IMR-90 (cell line): ENCODE results near the gene GFY. TPM values are rescaled to one million over a fixed set of nuclear protein-coding genes. Genes with fewer than 3 reads are reported as not detected.

Experiments
- ATAC-seq: fragments of 200-7000 bp; cut with Tn5 transposase; 2 replicates; pipeline ENCODE4 v1.9.1; 2020; ENCODE audit warnings: low read depth, mild to moderate bottlenecking, moderate library complexity
- BruUV-seq: library from RNA; stranded (reverse); fragments of 400-500 nt; replicated peaks from 2 replicates; lab custom pipeline; 2021; lab: Mats Ljungman, UMichigan
- CTCF ChIA-PET: fragments of 300-600 bp; formaldehyde crosslinking; extraction: SDS; loops from one replicate; lab custom pipeline; 2021; ENCODE audit warnings: antibody characterized with exemption; lab: Yijun Ruan, JAX
- POLR2A ChIA-PET: fragments of 300-600 bp; sonication (Branson Sonifier 250); formaldehyde crosslinking; loops from one replicate; lab custom pipeline; 2022; ENCODE audit warnings: antibody characterized with exemption; ENCODE audit not compliant: unreplicated experiment; lab: Charles Lee
- DNase-seq: peaks from one replicate; pipeline ENCODE4 v3.0.0; 2013
- H2AFZ ChIP-seq: replicated peaks from 2 replicates; pipeline ENCODE3; 2013; ENCODE audit warnings: low read length, mild to moderate bottlenecking; ENCODE audit not compliant: poor library complexity
- H2AK5ac ChIP-seq: 2 replicates; pipeline ENCODE4 v1.6.1; 2013; ENCODE audit warnings: low read depth, low read length, inconsistent platforms
- H2AK9ac ChIP-seq: replicated peaks from 2 replicates; pipeline ENCODE3; 2013; ENCODE audit warnings: mild to moderate bottlenecking, low read depth, low read length, moderate library complexity; ENCODE audit not compliant: poor library complexity
- H2BK120ac ChIP-seq: 2 replicates; pipeline ENCODE4 v1.6.1; 2013; ENCODE audit warnings: low read depth, low read length, inconsistent platforms
- H2BK15ac ChIP-seq: 3 replicates; pipeline ENCODE4 v1.6.1; 2013; ENCODE audit warnings: low read depth, low read length, inconsistent platforms
- H2BK20ac ChIP-seq: 2 replicates; pipeline ENCODE4 v1.6.1; 2013; ENCODE audit warnings: low read depth, mild to moderate bottlenecking, inconsistent platforms, low read length, moderate library complexity
- H2BK5ac ChIP-seq: 2 replicates; pipeline ENCODE4 v1.6.1; 2013; ENCODE audit warnings: mild to moderate bottlenecking, low read depth, low read length, inconsistent platforms; ENCODE audit not compliant: poor library complexity, severe bottlenecking
- H3K14ac ChIP-seq: replicated peaks from 2 replicates; pipeline ENCODE4 v1.6.1; 2013; ENCODE audit warnings: low read depth, low read length, inconsistent platforms
- H3K18ac ChIP-seq: 2 replicates; pipeline ENCODE4 v1.6.1; 2013; ENCODE audit warnings: low read depth, low read length, control low read depth
- H3K23ac ChIP-seq: 2 replicates; pipeline ENCODE4 v1.6.1; 2013; ENCODE audit warnings: low read depth, low read length, inconsistent platforms
- H3K27ac ChIP-seq: 2 replicates; pipeline ENCODE4 v1.5.1; 2013; ENCODE audit warnings: mild to moderate bottlenecking, control low read depth, low read length; ENCODE audit not compliant: insufficient read depth
- H3K27me3 ChIP-seq: 2 replicates; pipeline ENCODE4 v1.6.1; 2013; ENCODE audit warnings: low read length; ENCODE audit not compliant: control insufficient read depth, insufficient read depth
- H3K36me3 ChIP-seq: 2 replicates; pipeline ENCODE4 v1.6.1; 2013; ENCODE audit warnings: low read length, mixed read lengths; ENCODE audit not compliant: control insufficient read depth, insufficient read depth
- H3K4ac ChIP-seq: 2 replicates; pipeline ENCODE4 v1.6.1; 2013; ENCODE audit warnings: low read depth, low read length, inconsistent platforms
- H3K4me1 ChIP-seq: 2 replicates; pipeline ENCODE4 v1.6.1; 2013; ENCODE audit warnings: low read length, mixed read lengths; ENCODE audit not compliant: control insufficient read depth, insufficient read depth
- H3K4me2 ChIP-seq: 2 replicates; pipeline ENCODE4 v1.6.1; 2013; ENCODE audit warnings: low read depth, mild to moderate bottlenecking, control low read depth, low read length, moderate library complexity
- H3K4me3 ChIP-seq: 2 replicates; pipeline ENCODE4 v1.5.1; 2013; ENCODE audit warnings: low read depth, mild to moderate bottlenecking, control low read depth, low read length, moderate library complexity; ENCODE audit not compliant: insufficient read depth
- H3K56ac ChIP-seq: 2 replicates; pipeline ENCODE4 v1.6.1; 2013; ENCODE audit warnings: low read length, inconsistent platforms; ENCODE audit not compliant: insufficient read depth; ENCODE audit errors: extremely low read depth
- H3K79me1 ChIP-seq, 2 experiments: 2 replicates each; pipeline ENCODE4 v1.6.1; 2013; ENCODE audit warnings: low read length in 2 of 2, inconsistent platforms in 1 of 2, low read depth in 1 of 2
- H3K9ac ChIP-seq: 2 replicates; pipeline ENCODE4 v1.6.1; 2013; ENCODE audit warnings: low read depth, low read length, control low read depth
- H3K9me1 ChIP-seq: 2 replicates; pipeline ENCODE4 v1.6.1; 2013; ENCODE audit warnings: low read length, inconsistent platforms; ENCODE audit not compliant: insufficient read depth
- H3K9me3 ChIP-seq: 2 replicates; pipeline ENCODE4 v1.6.1; 2013; ENCODE audit warnings: low read length; ENCODE audit not compliant: control insufficient read depth, insufficient read depth
- H4K20me1 ChIP-seq: 2 replicates; pipeline ENCODE4 v1.6.1; 2013; ENCODE audit warnings: low read length, inconsistent platforms; ENCODE audit not compliant: insufficient read depth
- H4K5ac ChIP-seq: 2 replicates; pipeline ENCODE4 v1.6.1; 2013; ENCODE audit warnings: mild to moderate bottlenecking, low read depth, low read length, control low read depth
- H4K8ac ChIP-seq, 2 experiments: 2 replicates each; pipeline ENCODE4 v1.6.1; 2013; ENCODE audit warnings: low read depth in 2 of 2, low read length in 2 of 2, control low read depth in 1 of 2, inconsistent platforms in 1 of 2
- H4K91ac ChIP-seq: 2 replicates; pipeline ENCODE4 v1.6.1; 2013; ENCODE audit warnings: low read depth, low read length, inconsistent platforms; ENCODE audit not compliant: insufficient read depth
- BHLHE40 ChIP-seq: fragments of 150-350 bp; IDR thresholded peaks from 2 replicates; pipeline ENCODE4 v1.6.1; 2016; ENCODE audit warnings: mild to moderate bottlenecking, low read depth, low read length
- CEBPB ChIP-seq: IDR thresholded peaks from 2 replicates; pipeline ENCODE4 v1.6.1; 2012; ENCODE audit warnings: low read depth, low read length, improper control_type of control experiment
- CHD1 ChIP-seq: IDR thresholded peaks from 2 replicates; pipeline ENCODE4 v1.6.1; 2012; ENCODE audit warnings: low read depth, low read length, improper control_type of control experiment
- CTCF ChIP-seq: conservative IDR thresholded peaks from 2 replicates; pipeline ENCODE4 v1.5.1; 2012; ENCODE audit warnings: mild to moderate bottlenecking, low read depth, low read length, improper control_type of control experiment
- ELK1 ChIP-seq: fragments of 150-350 bp; IDR thresholded peaks from 2 replicates; pipeline ENCODE4 v1.6.1; 2016; ENCODE audit warnings: low read depth, mild to moderate bottlenecking, low read length, moderate library complexity, borderline replicate concordance
- FOS ChIP-seq: fragments of 150-350 bp; IDR thresholded peaks from 2 replicates; pipeline ENCODE4 v1.6.1; 2016; ENCODE audit warnings: low read depth, low read length
- MAFK ChIP-seq: IDR thresholded peaks from 2 replicates; pipeline ENCODE4 v1.6.1; 2012; ENCODE audit warnings: low read depth, low read length, improper control_type of control experiment
- MAZ ChIP-seq: IDR thresholded peaks from 2 replicates; pipeline ENCODE4 v1.6.1; 2012; ENCODE audit warnings: low read depth, mild to moderate bottlenecking, low read length, improper control_type of control experiment, moderate library complexity, borderline replicate concordance
- MXI1 ChIP-seq: IDR thresholded peaks from 2 replicates; pipeline ENCODE4 v1.6.1; 2012; ENCODE audit warnings: low read depth, mild to moderate bottlenecking, low read length, moderate library complexity, borderline replicate concordance
- NFE2L2 ChIP-seq: fragments of 150-350 bp; IDR thresholded peaks from 2 replicates; pipeline ENCODE4 v1.6.1; 2016; ENCODE audit warnings: low read depth, mild to moderate bottlenecking, low read length
- POLR2A ChIP-seq: IDR thresholded peaks from 2 replicates; pipeline ENCODE4 v1.6.1; 2012; ENCODE audit warnings: mild to moderate bottlenecking, low read depth, low read length
- RAD21 ChIP-seq: IDR thresholded peaks from 2 replicates; pipeline ENCODE4 v1.6.1; 2012; ENCODE audit warnings: low read length, improper control_type of control experiment
- RCOR1 ChIP-seq: IDR thresholded peaks from 2 replicates; pipeline ENCODE4 v1.6.1; 2012; ENCODE audit warnings: mild to moderate bottlenecking, low read length, improper control_type of control experiment; ENCODE audit not compliant: insufficient replicate concordance
- RFX5 ChIP-seq: IDR thresholded peaks from 2 replicates; pipeline ENCODE4 v1.8.0; 2012; ENCODE audit warnings: low read depth, mild to moderate bottlenecking, low read length, moderate library complexity
- SMC3 ChIP-seq: fragments of 150-350 bp; IDR thresholded peaks from 2 replicates; pipeline ENCODE4 v1.6.1; 2016; ENCODE audit warnings: low read depth, mild to moderate bottlenecking, antibody characterized with exemption, low read length, moderate library complexity
- USF2 ChIP-seq: fragments of 150-350 bp; IDR thresholded peaks from 2 replicates; pipeline ENCODE4 v1.6.1; 2017; ENCODE audit warnings: mild to moderate bottlenecking, antibody characterized with exemption, low read length, low read depth
- WGBS, 2 experiments: methylation state at CpG; one replicate each; pipeline versions ENCODE4 v1.1.5 to v1.1.7; 2013; ENCODE audit warnings: missing lambda C conversion rate in 2 of 2; ENCODE audit not compliant: insufficient read length in 1 of 2; ENCODE audit errors: extremely low coverage in 2 of 2; 5-methylcytosine and 5-hydroxymethylcytosine counted together
- dilution Hi-C: fragments of 300-500 bp; cut with HindIII; formaldehyde crosslinking; loops from one replicate; pipeline ENCODE4 v1.14.3; 2018; ENCODE audit warnings: low sequenced_read_pairs; ENCODE audit not compliant: unreplicated experiment
- in situ Hi-C: fragments of 300-500 bp; cut with MboI; formaldehyde crosslinking; loops from 3 replicates; pipeline ENCODE4 v1.14.3; 2019; ENCODE audit warnings: low sequenced_read_pairs, inconsistent platforms, mixed read lengths
- intact Hi-C: fragments of 100-400 bp; cut with micrococcal nuclease; formaldehyde crosslinking; loops from 2 replicates; pipeline ENCODE4 v1.10.0; 2022
- polyA plus RNA-seq, 3 experiments: library from polyadenylated mRNA; depleted of rRNA; stranded (reverse); fragments of >200 nt; gene quantifications; 2 replicates each; pipeline ENCODE4 v1.2.3, GENCODE V29; 2012; ENCODE audit warnings: low replicate concordance in 1 of 3
- total RNA-seq: library from RNA; depleted of rRNA; stranded (reverse); fragments of >200 nt; gene quantifications from 2 replicates; pipeline ENCODE4 v1.2.3, GENCODE V29; 2012

The GFY gene
- total and polyA plus RNA-seq, 2 of the 4 experiments (the other 2 are of a cell fraction) = not detected

- POLR2A ChIA-PET = interaction anchor here (1.2 kb wide), 1 partner anchor 59 kb away, joined by 3 read pairs; the partner anchor contains the start of gene ALDH16A1
- Histone ChIP-seq H3K4me3 (no peak overlapping the region), H2AFZ (no peak overlapping the region), H3K4ac (no peak overlapping the region), H3K56ac (no peak overlapping the region), H3K23ac (no peak overlapping the region), H3K27me3 (peaks cover 59% of the 10 kb centered on the region), H4K5ac (no peak overlapping the region), H2AK5ac (no peak overlapping the region), H4K91ac (no peak overlapping the region), H2AK9ac (no peak overlapping the region), H3K4me1 (no peaks in the 10 kb centered on the region), H3K18ac (no peak overlapping the region), H3K36me3 (no peaks in the 10 kb centered on the region), H3K9me3 (no peaks in the 10 kb centered on the region), H2BK120ac (no peak overlapping the region), H2BK5ac (no peak overlapping the region), H2BK15ac (no peak overlapping the region), H3K79me1 (no peaks in the 10 kb centered on the region), H2BK20ac (no peak overlapping the region), H4K8ac (no peak overlapping the region), H3K27ac (no peak overlapping the region), H3K9me1 (no peaks in the 10 kb centered on the region), H3K4me2 (no peak overlapping the region), H3K9ac (no peak overlapping the region), H3K14ac (no peak overlapping the region), H4K20me1 (no peaks in the 10 kb centered on the region)
- TF ChIP-seq RAD21 (no peak), MAFK (no peak), SMC3 (no peak), CTCF (no peak), FOS (no peak), MAZ (no peak), RFX5 (no peak), ELK1 (no peak), NFE2L2 (no peak), MXI1 (no peak), CHD1 (no peak), USF2 (no peak), BHLHE40 (no peak), POLR2A (no peak), RCOR1 (no peak), CEBPB (no peak)
- intact Hi-C loops = no loop called here
- CTCF ChIA-PET = no interaction called here
- DNase-seq = no peak
- no TSS peak for BruUV-seq
- no CpG with 5 or more reads among the region's 5 CpGs for WGBS, 2 experiments
- ATAC-seq = no peak
- dilution Hi-C loops = no loop called here
- in situ Hi-C loops = loop anchor here (10.0 kb wide), 1 partner anchor 51 kb away; the partner anchor contains the start of gene SLC17A7
These were observed 31.3 kb upstream of the GFY start for GRCh38 chr19:49393881-49394280.
